Common myeloid progenitor, CD34-positive (primary cell): ENCODE measurements around the gene FHIP2A.

Experiments
- CTCF ChIA-PET: fragments of 350-600 bp; sonication (Branson Sonifier 250); formaldehyde crosslinking; loops from one replicate; lab custom pipeline; 2021; ENCODE audit warnings: antibody characterized with exemption; lab: Charles Lee
- POLR2A ChIA-PET: fragments of 350-600 bp; sonication (Branson Sonifier 250); formaldehyde crosslinking; loops from one replicate; lab custom pipeline; 2021; ENCODE audit warnings: antibody characterized with exemption; lab: Charles Lee
- DNase-seq, 3 donors: peaks; one replicate each; pipeline versions ENCODE4 v3.0.0 to v3.0.0-alpha.2; 2013
- H3K27ac ChIP-seq, 2 experiments: 1 replicate in 1 of 2; 2 replicates in 1 of 2; pipeline ENCODE4 v1.7.0; 2013; ENCODE audit warnings: inconsistent platforms in 2 of 2, low read length in 2 of 2, mild to moderate bottlenecking in 2 of 2, low read depth in 1 of 2, moderate library complexity in 1 of 2; ENCODE audit not compliant: severe bottlenecking in 2 of 2, insufficient read depth in 1 of 2, poor library complexity in 1 of 2
- H3K27me3 ChIP-seq, 5 experiments: replicated peaks in 2 of 5; 1 replicate in 3 of 5; 2 replicates in 2 of 5; pipeline versions ENCODE4 v1.6.1 to v1.7.0; 2013; ENCODE audit warnings: low read length in 4 of 5, mild to moderate bottlenecking in 2 of 5, moderate library complexity in 2 of 5, inconsistent platforms in 1 of 5; ENCODE audit not compliant: insufficient read depth in 5 of 5, control insufficient read depth in 4 of 5
- H3K36me3 ChIP-seq, 4 experiments: 1 replicate in 2 of 4; 2 replicates in 2 of 4; pipeline versions ENCODE4 v1.6.1 to v1.7.0; 2013; ENCODE audit warnings: low read length in 3 of 4, control low read depth in 1 of 4, mild to moderate bottlenecking in 1 of 4; ENCODE audit not compliant: control insufficient read depth in 4 of 4, insufficient read depth in 4 of 4
- H3K4me1 ChIP-seq, 4 experiments: 1 replicate in 3 of 4; 2 replicates in 1 of 4; pipeline versions ENCODE4 v1.6.1 to v1.7.1; 2013; ENCODE audit warnings: low read length in 3 of 4, mild to moderate bottlenecking in 3 of 4, control low read depth in 1 of 4, inconsistent platforms in 1 of 4, moderate library complexity in 1 of 4; ENCODE audit not compliant: control insufficient read depth in 4 of 4, insufficient read depth in 4 of 4; ENCODE audit errors: control extremely low read depth in 1 of 4
- H3K4me3 ChIP-seq, 7 experiments: 1 replicate in 4 of 7; 2 replicates in 3 of 7; pipeline versions ENCODE4 v1.5.1 to v1.7.0; 2013; ENCODE audit warnings: mild to moderate bottlenecking in 7 of 7, low read length in 6 of 7, moderate library complexity in 6 of 7, inconsistent platforms in 2 of 7, low read depth in 2 of 7, control low read depth in 1 of 7; ENCODE audit not compliant: insufficient read depth in 4 of 7, control insufficient read depth in 1 of 7; ENCODE audit errors: extremely low read depth in 1 of 7
- H3K9me3 ChIP-seq, 5 experiments: 1 replicate in 4 of 5; 2 replicates in 1 of 5; pipeline versions ENCODE4 v1.6.1 to v1.7.1; 2013; ENCODE audit warnings: low read length in 4 of 5, mild to moderate bottlenecking in 2 of 5, inconsistent platforms in 1 of 5, low read depth in 1 of 5, moderate library complexity in 1 of 5; ENCODE audit not compliant: control insufficient read depth in 4 of 5, insufficient read depth in 2 of 5; ENCODE audit errors: control extremely low read depth in 1 of 5
- WGBS: methylation state at CpG from one replicate; pipeline ENCODE4 v1.1.5; 2013; ENCODE audit not compliant: insufficient coverage; 5-methylcytosine and 5-hydroxymethylcytosine counted together

The FHIP2A gene

DNA sequence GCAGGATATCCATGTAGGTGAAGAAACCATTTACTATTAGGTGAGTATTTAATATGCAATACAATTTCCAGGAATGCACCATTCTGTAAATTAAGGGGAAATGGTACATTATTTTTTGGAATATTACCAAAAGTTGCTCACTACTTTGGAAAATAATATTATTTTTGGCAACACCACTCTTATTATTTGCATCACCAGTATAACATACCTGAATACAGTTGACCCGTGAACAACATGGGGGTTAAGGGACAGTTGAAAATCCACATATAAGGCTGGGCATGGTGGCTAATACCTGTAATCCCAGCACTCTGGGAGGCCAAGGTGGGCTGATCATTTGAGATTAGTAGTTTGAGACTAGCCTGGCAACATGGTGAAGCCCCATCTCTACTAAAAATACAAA lies 21.2 kb upstream of the FHIP2A start:
- Histone ChIP-seq H3K27me3 (no peaks in the 10 kb centered on the region), H3K4me1 (peaks cover 5 to 38% (median 25%) of the 10 kb centered on the region in 4 experiments), H3K36me3 (peaks cover 0 to 15% (median 7%) of the 10 kb centered on the region in 4 experiments), H3K9me3 (peaks cover 0 to 4% (median 0%) of the 10 kb centered on the region in 5 experiments), H3K27ac (peak overlapping the region; percentile 68 to 70), H3K4me3 (peak overlapping the region in 4 of 7 experiments; percentile 39 to 63 (median 49))
- ChIA-PET POLR2A (interaction anchor here (1.7 kb wide), 1 partner anchor 22 kb away, joined by 10 read pairs; the partner anchor contains the start of gene FHIP2A), CTCF (no interaction called here)
- no peak for DNase-seq
- no CpG with 5 or more reads among the region's 1 CpG for WGBS

DNA sequence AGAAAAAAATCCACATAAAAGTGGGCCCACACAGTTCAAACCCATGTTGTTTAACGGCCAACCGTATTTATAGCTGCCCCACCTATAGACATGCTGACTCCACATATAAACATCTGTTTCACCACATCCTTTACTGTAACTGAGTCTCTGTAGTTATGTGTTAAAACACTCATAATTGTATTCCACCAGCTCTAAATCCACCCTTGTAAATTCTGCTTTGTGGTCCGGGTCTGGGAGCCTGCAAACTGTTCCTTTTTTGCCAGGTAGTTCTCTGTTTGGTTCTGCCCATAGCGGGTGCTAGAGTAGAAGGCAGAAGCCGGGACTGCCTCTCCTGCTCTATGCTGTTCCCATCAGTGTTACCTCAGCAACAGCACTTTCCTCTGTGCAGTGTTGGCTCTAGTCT lies 20.2 kb upstream of the FHIP2A start:
- POLR2A ChIA-PET, result interaction anchor here (1.7 kb wide), 1 partner anchor 20 kb away, joined by 10 read pairs; the partner anchor contains the start of gene FHIP2A
- Histone ChIP-seq H3K9me3 (peaks cover 0 to 4% (median 0%) of the 10 kb centered on the region in 5 experiments), H3K4me1 (peaks cover 5 to 38% (median 25%) of the 10 kb centered on the region in 4 experiments), H3K27ac (peak overlapping the region; percentile 68 to 70), H3K36me3 (peaks cover 0 to 9% (median 3%) of the 10 kb centered on the region in 4 experiments), H3K27me3 (no peaks in the 10 kb centered on the region), H3K4me3 (peak overlapping the region in 5 of 7 experiments; percentile 7 to 63 (median 44))
- CTCF ChIA-PET, result interaction anchor here (0.6 to 1.0 kb wide), 7 partner anchors 13 to 243 kb away, joined by 3 to 4 read pairs (median 3); partner anchors contain the start of gene FHIP2A
- 0% methylated on average over 3 of the region's 5 CpGs for WGBS
- peak; percentile 75 to 97 (median 93) for DNase-seq

DNA sequence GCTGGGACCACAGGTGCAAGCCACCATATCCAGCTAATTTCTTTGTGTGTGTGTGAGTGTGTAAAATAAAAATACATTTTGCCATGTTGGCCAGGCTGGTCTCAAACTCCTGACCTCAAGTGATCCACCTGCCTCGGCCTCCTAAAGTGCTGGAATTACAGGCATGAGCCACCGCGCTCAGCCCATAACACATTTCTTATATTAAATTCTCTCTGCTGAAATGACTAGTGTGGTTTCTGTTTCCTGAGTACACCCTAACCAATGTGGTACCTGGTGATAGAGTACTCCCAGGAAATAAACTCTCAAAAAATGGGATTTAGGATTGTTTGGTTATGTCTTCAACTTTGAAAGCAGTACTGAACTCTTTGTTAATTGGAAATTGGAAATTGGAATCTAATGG lies 19.4 kb upstream of the FHIP2A start:
- no peaks in the 10 kb centered on the region for H3K9me3 ChIP-seq
- H3K36me3 ChIP-seq, result peaks cover 0 to 3% (median 0%) of the 10 kb centered on the region in 4 experiments
- CTCF ChIA-PET, result no interaction called here
- H3K4me3 ChIP-seq, result no peak overlapping the region
- H3K4me1 ChIP-seq, result peaks cover 5 to 38% (median 25%) of the 10 kb centered on the region in 4 experiments
- peak in 2 of 3 donors; percentile 20 to 49 for DNase-seq
- POLR2A ChIA-PET, result interaction anchor here (1.7 kb wide), 1 partner anchor 20 kb away, joined by 10 read pairs; the partner anchor contains the start of gene FHIP2A
- no CpG with 5 or more reads among the region's 3 CpGs for WGBS
- no peaks in the 10 kb centered on the region for H3K27me3 ChIP-seq
- peak overlapping the region in 1 of 2 experiments; percentile 11 for H3K27ac ChIP-seq

DNA sequence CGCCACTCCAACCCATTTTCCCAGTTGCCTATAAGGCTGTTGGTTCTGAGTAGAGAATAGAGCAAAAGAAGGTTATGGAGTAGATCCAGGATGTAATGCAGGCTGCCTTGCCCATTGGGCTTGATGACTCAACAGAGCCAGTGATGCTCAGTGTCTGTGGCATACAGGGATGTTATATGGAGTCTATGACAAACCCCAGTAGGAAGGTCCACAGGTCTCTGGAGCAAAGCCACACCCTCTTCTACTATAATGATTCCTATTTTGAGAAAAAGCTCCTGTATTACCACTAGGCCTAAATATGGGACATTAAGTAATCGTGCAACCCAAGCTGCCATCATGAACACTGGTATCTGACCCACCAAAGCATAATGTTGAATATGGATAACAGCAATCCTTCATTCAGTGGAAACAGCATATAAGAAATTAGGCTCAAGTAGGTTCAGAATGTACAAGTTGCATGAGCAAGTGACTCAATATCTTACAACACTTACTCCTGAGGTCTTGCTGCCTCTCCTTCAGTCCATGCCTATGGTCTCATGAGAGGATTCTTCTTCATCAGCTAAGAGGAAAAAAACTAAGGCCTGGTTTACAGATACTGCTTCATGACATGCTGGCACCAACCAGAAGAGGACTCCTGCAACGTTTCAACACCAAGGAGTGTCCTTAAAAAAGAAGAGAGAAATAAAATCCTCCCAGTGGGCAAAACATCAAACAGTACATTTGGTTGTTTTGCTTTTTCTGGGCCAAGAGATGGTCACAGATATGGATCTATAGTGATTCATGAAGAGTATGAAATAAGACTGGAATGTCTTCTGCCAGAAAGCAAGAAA lies 14.8 kb upstream of the FHIP2A start:
- no peak overlapping the region for H3K27ac ChIP-seq
- H3K27me3 ChIP-seq, result no peaks in the 10 kb centered on the region
- peaks cover 0 to 2% (median 0%) of the 10 kb centered on the region in 5 experiments for H3K9me3 ChIP-seq
- peaks cover 0 to 11% (median 7%) of the 10 kb centered on the region in 4 experiments for H3K4me1 ChIP-seq
- no peak for DNase-seq
- ChIA-PET CTCF (interaction anchor here (1.5 kb wide), 1 partner anchor 15 kb away, joined by 3 read pairs; the partner anchor contains the start of gene FHIP2A), POLR2A (no interaction called here)
- no peaks in the 10 kb centered on the region for H3K36me3 ChIP-seq
- H3K4me3 ChIP-seq, result no peak overlapping the region
- WGBS, result 100% methylated on average over 1 of the region's 3 CpGs

DNA sequence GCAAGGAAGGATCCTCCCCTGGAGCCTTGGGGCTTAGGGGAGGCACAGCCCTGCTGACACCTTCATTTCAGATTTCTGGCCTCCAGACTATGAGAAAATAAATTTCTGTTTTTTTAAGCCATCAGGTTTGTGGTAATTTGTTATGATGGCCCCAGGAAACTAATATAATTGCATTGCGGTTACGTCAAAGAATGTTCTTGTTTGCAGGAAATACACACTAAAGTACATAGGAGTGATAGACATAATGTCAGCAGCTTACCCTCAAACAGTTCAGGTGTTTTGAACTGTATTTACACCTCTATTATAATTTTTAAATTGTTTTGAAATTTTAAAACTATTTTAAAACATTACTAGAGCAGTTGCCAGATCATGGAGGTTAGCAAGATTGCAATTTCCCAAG lies 12.6 kb upstream of the FHIP2A start:
- H3K4me3 ChIP-seq, result no peak overlapping the region
- POLR2A ChIA-PET, result no interaction called here
- peaks cover 0 to 2% (median 0%) of the 10 kb centered on the region in 4 experiments for H3K4me1 ChIP-seq
- H3K36me3 ChIP-seq, result no peaks in the 10 kb centered on the region
- H3K9me3 ChIP-seq, result peaks cover 0 to 2% (median 0%) of the 10 kb centered on the region in 5 experiments
- DNase-seq, result no peak
- H3K27me3 ChIP-seq, result no peaks in the 10 kb centered on the region
- no peak overlapping the region for H3K27ac ChIP-seq
- CTCF ChIA-PET, result no interaction called here
- WGBS, result no CpG with 5 or more reads among the region's 2 CpGs

DNA sequence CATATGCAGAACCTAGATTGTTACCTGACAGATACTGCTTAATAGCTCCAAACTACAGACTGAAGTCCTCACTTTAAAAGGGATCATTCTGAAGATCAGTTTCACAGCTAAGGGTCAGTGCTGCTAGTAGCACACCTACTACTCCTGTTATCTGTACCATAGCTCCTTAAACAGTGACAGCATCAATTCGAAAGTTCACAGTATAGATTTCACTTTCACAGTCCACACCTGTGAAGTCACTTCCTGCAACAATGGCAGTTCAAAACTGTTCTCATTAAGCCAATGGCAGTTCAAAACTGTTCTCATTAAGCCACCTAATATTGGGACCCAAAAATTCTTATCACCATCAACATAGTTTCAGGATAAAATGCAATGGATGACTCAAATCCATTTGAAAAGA lies 10.7 kb upstream of the FHIP2A start:
- CTCF ChIA-PET, result interaction anchor here (1.6 to 4.5 kb wide), 2 partner anchors 11 to 27 kb away, joined by 3 to 26 read pairs; partner anchors contain the start of gene FHIP2A
- WGBS, result 100% methylated on average over 1 of the region's 1 CpG
- DNase-seq, result no peak
- Histone ChIP-seq H3K4me3 (no peak overlapping the region), H3K27me3 (no peaks in the 10 kb centered on the region), H3K27ac (no peak overlapping the region), H3K36me3 (no peaks in the 10 kb centered on the region), H3K9me3 (peaks cover 0 to 2% (median 0%) of the 10 kb centered on the region in 5 experiments), H3K4me1 (peaks cover 0 to 4% (median 1%) of the 10 kb centered on the region in 4 experiments)
- POLR2A ChIA-PET, result no interaction called here
